ENCODE results near the gene NEUROD2.

NEUROD2 gene

DNA sequence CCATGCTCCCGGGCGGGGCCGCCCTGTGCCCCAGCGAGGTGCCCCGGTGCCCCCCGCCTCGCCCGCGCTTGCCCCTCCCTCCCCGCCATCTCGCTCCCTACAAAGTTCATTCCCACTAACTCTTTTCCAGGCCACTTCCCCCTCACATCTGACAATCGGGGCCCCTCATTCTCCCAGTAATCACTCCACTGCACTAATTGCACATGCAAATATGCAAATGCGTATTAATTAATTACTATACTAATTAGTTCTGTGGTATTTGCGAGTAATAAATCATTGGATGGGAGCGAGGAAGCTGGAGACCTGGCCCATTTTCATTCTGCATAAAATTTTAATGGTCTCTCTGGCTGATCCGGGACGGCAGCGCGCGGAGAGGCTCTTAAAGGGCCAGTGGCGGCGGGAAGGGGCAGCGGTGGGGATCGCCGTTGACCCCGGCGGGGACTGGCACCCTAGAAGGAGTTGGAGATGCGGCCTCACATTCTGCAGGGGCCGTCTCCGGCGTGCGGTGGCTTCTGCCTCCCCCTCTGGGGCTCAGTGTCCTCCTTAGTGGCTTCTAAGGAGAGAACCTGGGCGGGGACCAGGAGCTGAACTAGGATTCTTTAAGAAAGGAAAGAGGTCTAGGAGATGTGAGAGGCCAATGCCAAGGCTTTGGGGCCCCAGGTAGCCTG is 10.7 kb upstream of the NEUROD2 start:
- peak; percentile 57 for DNase-seq

DNA sequence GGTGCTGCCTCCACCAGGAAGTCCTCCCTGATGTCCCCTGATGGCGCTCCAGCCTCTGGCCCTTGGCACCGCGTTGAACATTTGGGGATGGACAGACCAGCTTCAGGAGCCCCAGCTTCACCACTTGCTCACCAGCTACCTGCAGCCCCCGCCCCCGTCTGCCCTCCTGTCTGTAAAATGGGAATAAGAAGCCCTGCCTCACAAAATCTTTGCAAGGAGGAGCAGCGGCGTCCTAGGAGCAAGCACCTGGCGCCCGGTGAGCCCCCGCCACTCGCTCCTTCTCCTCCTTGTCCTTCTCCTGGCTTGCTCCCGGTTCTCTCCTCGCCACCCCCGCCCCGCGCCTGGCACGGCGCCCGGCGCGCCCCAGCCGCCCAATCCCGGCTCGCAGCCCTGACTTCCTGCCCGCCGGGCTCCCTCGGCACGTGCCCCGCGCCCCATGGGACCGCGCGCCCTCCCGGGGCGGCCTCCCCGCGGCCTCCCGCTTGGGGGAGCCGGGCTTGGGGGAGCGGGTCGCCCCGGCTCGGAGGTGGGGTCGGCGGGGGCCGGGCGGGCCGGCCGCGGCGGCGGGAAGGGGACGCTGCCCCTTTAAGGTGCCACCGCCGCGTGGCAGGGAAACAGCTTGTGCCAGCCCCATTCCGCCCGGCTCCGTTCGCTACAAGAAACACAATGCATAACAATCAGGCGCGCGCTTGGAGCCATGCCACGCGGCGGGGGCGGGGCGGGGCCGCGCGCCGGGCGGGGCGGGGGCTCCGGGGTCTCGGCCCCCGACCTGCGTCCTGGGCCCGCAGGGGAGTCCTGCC is 9.9 kb upstream of the NEUROD2 start:
- peak; percentile 87 for DNase-seq

DNA sequence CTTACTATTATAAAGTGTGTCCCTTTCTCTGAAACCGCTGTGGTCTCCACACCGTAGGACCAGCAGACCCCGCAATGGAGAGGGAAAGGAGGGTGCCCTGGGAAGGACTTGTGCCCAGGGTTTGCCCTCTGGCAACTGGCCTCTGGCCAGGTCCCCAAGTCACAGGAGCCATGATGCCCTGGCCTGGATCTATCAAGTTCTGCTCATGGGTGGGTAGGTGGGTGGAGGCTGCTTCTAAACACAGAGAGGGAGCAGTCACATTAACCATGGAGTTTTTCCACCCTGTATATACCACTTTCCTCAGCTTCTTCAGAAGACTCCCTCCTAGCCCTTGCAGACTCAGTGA is 9.4 kb upstream of the NEUROD2 start:
- DNase-seq, result no peak

DNA sequence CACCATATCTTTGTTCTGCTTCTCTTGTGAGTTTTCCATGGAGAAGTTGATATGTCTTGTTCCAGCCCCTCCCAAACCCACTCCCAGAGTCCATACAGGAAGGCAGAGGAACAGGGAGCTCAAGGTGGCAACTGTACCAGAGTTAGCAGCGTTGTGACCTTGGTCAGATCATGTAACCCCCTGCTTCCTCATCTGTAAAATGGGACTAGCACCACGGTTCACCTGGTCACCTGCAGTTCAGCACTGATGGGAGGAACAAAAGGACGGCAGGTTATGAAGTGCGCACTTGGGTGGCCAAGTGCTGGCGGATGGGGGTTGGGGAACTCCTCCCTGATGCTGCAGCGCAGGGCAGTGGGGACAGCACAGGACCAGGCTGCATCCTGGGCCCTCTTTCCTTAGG is 7.7 kb upstream of the NEUROD2 start:
- no peak for DNase-seq

DNA sequence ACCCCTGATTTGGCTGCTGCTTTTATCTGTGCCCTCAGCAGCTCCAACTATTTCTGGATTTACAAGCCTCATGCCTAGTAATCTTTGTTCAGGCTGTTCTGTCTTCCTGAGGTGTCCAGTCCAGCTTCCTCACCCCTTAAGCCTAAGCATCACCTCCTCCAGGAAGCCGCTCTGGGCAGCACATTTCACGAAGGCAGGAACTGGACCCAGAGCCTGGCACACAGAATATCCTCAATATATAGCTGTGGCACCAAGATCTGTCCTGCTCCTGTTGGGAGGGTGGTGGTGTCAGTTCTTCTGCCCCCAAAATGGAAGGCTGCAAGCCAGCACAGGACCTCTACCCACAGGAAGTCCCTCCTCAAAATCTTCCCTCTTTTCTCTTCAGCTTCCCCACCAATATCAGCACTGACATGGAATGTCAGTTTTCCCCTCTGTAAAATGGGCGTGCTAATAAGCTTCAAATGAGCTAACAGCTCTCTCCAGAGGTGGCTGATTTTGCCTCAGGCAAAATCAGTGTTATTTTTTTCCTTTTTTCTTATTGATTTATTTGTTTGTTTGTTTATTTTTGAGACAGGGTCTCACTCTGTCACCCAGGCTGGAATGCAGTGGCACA is 6.9 kb upstream of the NEUROD2 start:
- DNase-seq, result no peak

DNA sequence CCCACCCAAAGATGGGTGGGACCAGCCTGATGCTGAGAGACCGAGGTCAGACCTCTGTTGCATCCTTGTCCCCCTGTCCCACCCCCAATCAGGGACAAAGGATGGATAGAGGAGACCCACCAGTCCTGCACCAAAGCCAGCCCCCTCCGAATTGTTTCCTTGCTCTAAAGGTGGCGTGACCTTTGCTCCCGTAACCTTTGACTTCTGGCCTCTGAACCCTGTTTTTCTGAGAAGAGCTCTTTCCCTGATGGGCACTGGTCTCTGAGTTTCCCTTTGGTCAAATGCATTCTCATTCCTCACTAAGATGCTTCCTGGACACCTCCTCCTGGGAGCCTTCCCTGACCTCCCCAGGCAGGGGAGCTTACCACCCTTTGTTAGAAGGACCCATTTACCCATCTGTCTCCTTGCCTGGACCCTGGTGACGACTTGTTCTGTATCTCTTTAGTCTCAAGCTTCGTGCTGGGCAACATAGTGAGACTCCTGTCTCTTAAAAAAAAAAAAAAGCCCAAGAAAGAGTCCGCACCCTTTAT is 5.3 kb upstream of the NEUROD2 start:
- no peak for DNase-seq

DNA sequence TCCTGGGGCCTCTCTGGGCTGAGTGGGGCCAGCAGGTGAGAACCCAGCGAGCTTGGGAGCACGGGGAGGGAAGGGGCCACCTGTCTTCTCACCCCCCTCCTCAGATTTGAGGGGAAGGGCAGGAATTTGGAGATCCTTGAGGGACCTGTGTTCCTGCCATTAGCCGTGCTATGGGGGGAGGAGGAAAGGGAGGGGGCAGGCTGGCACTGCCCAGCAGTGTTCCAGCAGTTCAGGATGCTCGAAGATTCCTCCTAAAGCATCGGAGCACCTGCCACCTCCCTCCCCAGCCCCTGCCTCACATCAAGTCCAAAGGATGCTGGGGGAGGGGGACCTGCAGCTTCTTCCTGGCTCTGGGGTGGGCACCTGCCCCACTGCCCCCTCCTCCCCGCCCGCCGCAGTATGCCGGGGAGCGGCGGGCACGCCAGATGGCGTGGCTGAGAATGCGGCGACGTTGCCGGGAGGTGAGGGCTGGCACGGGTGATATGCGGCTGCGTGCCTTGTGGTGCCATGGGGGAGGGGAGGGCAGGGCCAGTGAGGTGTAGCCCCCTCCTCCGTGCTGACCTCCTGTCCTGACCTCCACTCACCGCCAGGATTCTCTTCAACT is 4.7 kb upstream of the NEUROD2 start:
- DNase-seq, result peak; percentile 79

DNA sequence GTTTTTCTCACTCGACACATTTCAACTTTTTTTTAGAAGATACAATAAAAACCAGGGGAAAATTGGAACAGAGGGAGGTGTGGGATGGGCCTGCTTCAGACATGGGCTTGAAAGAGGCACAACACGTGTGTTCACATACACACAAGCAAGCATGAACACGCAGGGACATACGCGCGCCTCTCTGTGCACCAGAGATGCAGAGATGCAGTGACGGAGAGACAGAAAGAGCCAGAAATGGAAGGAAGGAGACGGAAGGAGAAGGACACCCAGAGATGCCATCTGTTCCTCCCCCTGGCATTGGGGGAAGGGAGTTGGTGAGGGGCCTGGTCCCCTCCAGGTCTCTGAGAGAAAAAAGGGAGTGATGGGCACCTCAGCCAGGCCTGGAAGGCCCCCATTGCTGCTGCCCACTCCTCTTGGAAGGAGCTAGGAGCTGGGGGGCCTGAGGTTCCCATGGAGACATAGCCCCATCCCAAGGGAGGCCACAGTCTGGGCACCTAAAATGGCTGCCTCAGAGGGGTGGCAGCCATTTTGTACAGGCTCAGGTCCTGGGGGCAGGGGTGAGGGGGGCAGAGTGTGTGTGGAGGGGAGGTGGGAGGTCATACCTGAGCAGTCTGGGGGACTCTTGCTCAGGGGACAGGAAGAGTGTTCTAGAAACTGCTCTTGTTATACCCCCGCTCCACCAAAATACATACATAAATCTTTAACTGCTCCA is 3.8 kb upstream of the NEUROD2 start:
- DNase-seq, result peak; percentile 15

DNA sequence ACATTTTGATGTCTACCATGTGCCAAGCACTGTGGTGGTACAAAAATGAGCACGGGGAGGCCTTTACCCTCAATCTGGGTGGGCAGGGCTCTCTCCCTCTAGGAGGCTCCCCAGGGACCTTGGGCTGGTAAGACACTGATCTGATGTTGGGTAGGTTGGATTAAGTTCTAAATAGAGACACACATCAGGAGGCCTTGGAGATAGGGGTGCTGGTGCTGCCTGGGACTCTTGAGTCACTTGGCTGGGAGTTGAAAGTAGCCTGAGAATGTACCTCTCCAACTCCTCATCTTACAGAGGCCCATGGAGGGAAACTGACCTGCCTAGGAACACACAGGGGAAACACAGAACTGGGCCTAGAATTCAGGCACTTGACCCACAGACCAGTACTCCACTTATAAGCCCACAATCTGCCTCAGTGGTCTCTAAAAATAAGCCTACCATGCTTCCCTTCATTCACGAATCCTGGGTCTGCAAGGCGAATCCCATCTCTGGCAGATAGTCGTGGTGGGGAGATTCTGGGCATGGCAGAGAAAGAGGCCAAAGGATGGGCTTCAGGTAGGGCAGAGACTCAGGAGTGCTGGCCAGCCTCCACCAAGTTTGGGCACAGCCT is 1.8 kb upstream of the NEUROD2 start:
- no peak for DNase-seq

DNA sequence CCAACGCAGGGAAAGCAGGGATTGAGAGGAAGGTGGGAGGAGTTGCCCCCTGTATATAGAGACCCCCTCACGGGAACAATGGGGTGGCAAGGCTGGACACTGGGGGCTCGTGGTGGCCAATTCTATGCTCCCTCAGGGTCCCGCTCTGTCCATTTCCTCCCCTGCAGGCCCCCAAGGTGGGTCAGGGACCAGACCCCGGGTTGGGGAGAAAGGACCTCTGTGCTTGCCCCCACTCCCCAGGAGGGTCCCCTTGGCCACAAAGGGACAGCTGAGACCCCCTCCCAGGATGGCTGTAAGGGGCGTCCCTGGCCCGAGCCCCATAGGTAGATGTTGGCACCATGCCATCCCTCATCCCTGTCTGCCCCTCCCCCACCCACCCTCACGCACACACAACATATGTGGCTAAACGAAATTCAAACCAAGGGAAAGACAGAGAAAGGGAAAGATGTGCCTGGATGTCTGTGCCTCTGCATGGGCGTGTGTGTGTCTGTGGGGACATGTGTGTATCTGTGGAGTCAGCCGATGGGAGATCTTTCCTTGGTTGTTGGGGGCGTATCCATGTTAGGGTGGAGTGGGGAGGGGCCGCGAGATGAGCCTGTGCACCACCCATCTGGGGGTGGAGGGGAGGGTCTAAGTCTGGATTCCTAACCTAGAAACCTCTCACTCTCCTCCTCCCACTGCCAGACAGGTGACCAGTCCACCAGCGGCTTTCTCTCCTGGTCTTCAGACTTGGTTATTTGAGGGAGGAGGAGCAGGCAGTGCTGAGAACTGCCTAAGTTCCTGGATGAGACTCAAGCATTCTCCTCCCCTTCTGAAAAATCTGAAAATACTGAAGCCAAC is 642 bp upstream of the NEUROD2 start:
- DNase-seq, result peak; percentile 67

DNA sequence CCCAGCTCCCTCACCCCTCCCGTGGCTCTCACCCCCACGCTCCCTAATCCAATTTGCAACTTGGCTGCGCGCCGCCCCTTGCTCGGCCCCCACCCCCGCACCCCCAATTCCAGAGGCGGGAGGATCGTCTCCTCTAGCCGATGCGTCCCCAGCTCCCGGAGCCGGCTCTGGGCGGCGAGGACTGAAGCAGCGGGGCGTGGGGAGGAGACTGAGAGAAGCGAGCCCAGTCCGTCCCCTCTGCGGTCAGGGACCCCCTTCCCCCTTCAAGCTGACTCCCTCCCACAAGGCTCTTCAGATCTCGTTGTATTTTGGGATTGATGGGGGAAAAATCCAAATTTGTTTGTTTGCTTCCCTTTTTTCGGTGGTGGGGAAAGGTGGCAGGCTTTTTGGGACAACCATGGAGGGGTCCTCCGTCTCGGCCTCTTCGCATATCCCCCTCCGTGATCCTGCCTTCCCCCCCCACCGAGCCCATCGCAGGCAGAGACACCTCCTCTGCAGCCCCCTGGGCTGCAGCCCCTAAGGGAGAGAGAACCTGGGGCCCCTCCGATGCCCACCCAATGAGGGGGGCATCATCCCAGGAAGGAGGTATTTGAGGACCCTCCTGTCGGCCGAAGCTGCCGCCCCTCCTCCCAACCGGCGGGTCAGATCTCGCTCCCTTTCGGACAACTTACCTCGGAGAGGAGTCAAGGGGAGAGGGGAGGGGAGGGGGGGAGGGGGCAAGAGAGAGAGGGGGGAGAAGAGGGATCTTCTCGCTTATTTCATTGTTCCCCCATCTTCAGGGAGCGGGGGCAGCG is 466 bp downstream of the NEUROD2 start:
- DNase-seq, result peak; percentile 41

DNA sequence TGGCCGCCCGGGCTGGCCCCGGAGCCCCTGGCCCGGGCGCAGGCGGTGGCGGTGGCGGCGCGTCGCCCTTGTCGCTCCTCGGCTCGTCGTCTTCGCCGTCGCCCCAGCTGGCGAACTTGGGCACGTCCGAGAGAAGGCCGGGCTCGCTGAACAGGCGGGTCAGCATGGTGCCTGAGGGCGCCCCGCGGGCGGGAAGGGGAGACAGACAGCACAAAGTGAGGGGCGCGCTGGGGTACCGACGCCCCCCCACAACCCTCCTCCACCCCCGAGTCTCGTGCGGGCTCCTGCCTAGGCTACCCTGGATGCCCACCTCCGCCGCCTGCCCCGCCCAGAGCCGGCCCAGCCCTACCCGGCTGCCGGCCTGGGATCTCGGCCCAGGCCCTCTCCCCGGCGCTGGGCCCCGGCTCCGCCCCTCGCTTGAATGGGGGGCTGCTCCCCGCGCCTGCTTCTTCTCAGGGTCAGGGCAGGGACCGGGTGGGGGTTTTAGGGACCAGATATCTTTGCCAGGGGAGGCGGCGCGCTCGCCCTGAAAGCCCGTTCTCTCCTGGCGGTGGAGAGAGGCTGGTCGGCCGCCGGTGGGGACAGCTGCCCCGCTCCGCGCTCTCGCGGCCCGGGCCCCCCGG is 1.2 kb downstream of the NEUROD2 start:
- DNase-seq, result peak; percentile 46

DNA sequence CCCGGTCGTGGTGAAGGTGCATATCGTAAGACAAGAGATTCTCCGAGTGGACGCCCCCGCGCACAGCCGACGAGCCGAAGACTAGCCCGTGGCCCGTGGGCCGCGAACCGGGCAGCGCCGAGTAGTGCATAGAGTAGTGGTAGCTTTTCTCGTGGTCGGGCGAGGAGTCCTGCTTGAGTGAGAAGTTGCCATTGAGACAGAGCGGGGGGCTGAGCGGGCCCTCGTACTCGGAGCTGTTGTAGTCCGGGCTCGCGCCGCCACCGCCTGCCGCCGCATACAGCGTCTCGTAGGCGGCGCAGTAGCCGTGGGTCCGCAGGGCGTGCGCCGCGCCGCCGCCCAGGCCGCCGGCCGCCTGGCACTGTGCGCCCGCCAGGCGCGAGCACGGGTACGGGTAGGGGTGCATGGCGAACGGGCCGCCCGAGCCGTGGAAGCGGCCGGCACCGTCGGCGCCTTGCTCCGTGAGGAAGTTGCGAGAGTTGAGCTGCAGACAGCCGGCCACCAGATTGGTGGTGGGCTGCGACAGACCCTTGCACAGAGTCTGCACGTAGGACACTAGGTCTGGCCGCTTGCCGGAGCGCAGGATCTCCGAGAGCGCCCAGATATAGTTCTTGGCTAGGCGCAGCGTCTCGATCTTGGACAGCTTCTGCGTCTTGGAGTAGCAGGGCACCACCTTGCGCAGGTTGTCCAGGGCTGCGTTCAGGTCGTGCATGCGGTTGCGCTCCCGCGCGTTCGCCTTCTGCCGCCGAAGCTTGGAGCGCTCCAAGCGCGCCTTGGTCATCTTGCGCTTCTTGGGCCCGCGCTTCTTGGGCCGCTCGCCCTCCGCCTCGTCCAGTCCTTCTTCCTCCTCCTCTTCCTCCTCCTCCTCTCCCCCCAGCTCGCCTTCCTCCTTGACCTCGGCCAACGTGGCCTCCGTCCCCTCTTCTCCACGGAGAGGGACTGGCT is 2.0 kb downstream of the NEUROD2 start:
- peak; percentile 43 for DNase-seq

DNA sequence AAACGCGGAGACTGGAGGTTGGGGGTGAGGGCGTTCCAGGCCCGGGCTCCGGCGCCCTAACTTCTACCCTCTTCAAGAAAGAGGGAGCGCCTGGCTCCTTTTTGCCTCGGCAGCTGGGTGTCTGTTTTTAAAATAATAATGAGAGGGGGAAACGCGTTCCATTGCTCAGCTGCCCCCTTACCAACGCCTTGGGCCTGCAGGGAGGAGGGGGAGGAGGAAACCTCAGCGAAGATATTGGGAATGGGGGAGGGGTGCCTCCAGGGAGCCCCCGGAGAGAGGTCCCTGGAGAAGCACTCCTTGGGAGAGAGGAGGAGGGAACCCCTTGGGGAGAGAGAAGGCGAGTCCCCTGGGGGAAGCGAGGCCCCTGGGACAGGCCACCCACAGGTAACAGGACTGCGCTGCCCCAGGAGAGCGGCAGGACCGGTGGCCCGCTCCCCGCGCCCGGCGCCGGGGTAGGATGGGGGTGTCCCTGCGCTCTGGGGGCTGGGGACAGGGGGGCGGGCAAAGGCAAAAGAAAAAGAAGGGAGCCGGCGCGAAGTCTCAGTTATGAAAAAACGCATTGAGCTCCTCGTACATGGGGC is 2.7 kb downstream of the NEUROD2 start:
- DNase-seq, result no peak

DNA sequence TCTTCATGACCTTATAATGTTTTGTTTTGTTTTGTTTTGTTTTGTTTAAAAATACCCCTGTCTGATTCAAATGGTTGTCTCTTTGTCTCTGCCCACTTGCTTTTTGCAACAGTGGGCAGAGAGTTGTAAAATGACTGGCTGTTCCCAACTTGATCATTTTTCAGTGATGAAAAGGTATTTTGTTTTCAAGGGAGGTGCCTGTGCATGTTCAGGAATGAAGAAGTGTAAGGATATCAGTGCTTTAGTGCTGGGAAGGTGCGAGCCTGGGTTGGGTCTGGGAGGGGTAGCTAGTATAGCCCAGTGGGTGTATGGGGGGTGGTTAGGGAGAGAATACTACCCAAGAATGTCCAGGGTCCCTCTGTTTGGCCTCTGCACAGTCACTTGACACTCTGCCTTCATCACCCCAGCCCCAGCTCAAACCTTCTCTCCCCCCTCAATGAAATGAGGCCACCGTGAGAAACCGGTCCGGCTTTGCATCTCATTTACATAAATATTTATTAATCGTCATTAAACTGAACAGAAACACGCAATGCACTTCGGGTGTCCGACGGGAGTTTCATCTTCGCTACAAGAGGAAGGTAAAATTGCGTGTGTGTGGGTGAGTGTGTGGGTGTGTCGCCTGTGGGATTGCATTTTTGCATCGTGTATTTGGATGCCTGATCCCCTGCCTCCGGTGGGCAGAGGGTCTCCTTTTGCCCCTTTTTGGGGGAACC is 4.3 kb downstream of the NEUROD2 start:
- no peak for DNase-seq

DNA sequence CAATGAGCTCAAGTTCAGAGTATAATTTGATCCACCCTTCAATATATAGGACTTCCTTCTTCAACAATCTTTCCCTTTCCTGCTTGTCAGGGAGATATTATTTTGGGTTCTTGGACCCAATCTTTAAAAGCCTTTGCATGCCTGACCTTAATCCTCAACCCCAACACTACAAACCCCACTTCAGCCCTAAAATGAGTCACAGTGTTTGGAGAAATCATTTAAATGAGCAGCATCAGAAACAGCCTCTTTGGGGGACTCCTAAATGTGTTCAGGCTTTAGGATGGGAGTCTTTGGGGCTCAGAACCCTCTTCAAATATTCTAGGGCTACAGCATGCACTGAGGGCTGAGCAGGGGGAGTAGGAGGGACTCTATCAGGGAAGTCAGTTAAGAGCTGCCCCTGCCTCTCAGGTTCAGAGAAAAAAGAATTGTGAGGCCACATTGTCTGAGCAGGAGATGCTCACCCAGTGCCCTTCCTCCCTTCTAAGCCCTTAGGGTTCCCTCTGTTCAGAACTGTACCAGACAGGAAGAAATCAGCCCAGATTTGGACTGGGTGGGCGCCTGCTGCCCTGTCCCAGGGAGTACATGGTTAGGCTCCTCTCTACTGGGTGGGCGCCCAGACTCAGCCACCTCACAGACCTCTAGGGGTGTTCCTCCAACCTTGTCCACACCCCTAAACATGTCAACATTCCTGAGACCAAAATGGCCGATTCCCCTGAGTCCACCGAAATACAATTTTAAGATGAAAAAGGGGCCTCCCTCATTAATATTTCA is 5.0 kb downstream of the NEUROD2 start:
- no peak for DNase-seq
